Measurements from ENCODE around the gene TOMM7. TPM values are rescaled to one million over a fixed set of nuclear protein-coding genes. Genes with fewer than 3 reads are reported as not detected.

TOMM7 gene
- total RNA-seq, 3 donors from 2014 or later, result 225 to 404 (median 287) TPM

GRCh38 chr7:22827563-22827962 is 4.9 kb upstream of the TOMM7 start:
- intact Hi-C loops (cut with DNase I, micrococcal nuclease), result no loop called here
- Histone ChIP-seq H3K36me3 (ENCODE audit: low read depth) (no peaks in the 10 kb centered on the region), H3K9me3 (no peaks in the 10 kb centered on the region), H3K4me1 (ENCODE audit: low read depth) (no peaks in the 10 kb centered on the region), H3K4me3 (no peak overlapping the region)
- DNase-seq (no peak), ATAC-seq (no peak)
- no peak for TF ChIP-seq CTCF (IDR thresholded peaks at IDR 0.05)

- no peak for TF ChIP-seq CTCF (IDR thresholded peaks at IDR 0.05)
- no peak for DNase-seq
- no peaks in the 10 kb centered on the region for H3K36me3 ChIP-seq (ENCODE audit: low read depth)
- no peaks in the 10 kb centered on the region for H3K4me1 ChIP-seq (ENCODE audit: low read depth)
- intact Hi-C loops (cut with DNase I, micrococcal nuclease), result no loop called here
- no peaks in the 10 kb centered on the region for H3K9me3 ChIP-seq
- H3K4me3 ChIP-seq, result no peak overlapping the region
- ATAC-seq, result no peak
Observed at GRCh38 chr7:22826593-22826992, 3.9 kb upstream of the TOMM7 start.

- intact Hi-C loops (cut with DNase I, micrococcal nuclease), result no loop called here
Observed at GRCh38 chr7:22824760-22825159, 2.1 kb upstream of the TOMM7 start.

GRCh38 chr7:22823142-22823497 is 471 bp upstream of the TOMM7 start:
- intact Hi-C loops (cut with DNase I, micrococcal nuclease), result no loop called here
- Histone ChIP-seq H3K9me3 (no peaks in the 10 kb centered on the region), H3K4me3 (no peak overlapping the region), H3K4me1 (ENCODE audit: low read depth) (peaks cover 2% of the 10 kb centered on the region), H3K36me3 (ENCODE audit: low read depth) (no peaks in the 10 kb centered on the region)
- peak in 1 of 3 donors; percentile 4 for DNase-seq
- ATAC-seq, result no peak
- TF ChIP-seq CTCF (IDR thresholded peaks at IDR 0.05), result no peak

More at GRCh38 chr7:22824760-22825159, 2.1 kb upstream of the TOMM7 start:
- Histone ChIP-seq H3K4me1 (ENCODE audit: low read depth) (peaks cover 2% of the 10 kb centered on the region), H3K4me3 (no peak overlapping the region), H3K36me3 (ENCODE audit: low read depth) (no peaks in the 10 kb centered on the region), H3K9me3 (no peaks in the 10 kb centered on the region)
- DNase-seq (no peak), ATAC-seq (no peak)
- TF ChIP-seq CTCF (IDR thresholded peaks at IDR 0.05), result no peak

GRCh38 chr7:22821702-22822485 is 755 bp downstream of the TOMM7 start:
- Histone ChIP-seq H3K4me3 (peak overlapping the region; percentile 80), H3K9me3 (no peaks in the 10 kb centered on the region), H3K4me1 (ENCODE audit: low read depth) (peaks cover 2% of the 10 kb centered on the region), H3K36me3 (ENCODE audit: low read depth) (no peaks in the 10 kb centered on the region)
- ATAC-seq (peak; percentile 32), DNase-seq (peak in 2 of 3 donors; percentile 24 to 36)
- intact Hi-C loops (cut with DNase I, micrococcal nuclease), result no loop called here
- TF ChIP-seq CTCF (IDR thresholded peaks at IDR 0.05), result no peak
